H1 (cell line): Measurements from ENCODE around the gene PXDC1. TPM values are rescaled to one million over a fixed set of nuclear protein-coding genes. Genes with fewer than 3 reads are reported as not detected.

Source experiments
- CHD2 ChIP-seq: IDR thresholded peaks from 2 replicates; pipeline ENCODE4 v1.6.1; 2012; ENCODE audit warnings: low read length, improper control_type of control experiment
- CTCF ChIP-seq, 3 experiments: IDR thresholded peaks; 1 replicate in 2 of 3; 2 replicates in 1 of 3; pipeline versions ENCODE4 v1.5.1 to v1.6.1; 2011; ENCODE audit warnings: low read length in 3 of 3, mild to moderate bottlenecking in 3 of 3, inconsistent platforms in 2 of 3, low read depth in 1 of 3, moderate library complexity in 1 of 3; ENCODE audit not compliant: insufficient read depth in 1 of 3; ENCODE audit errors: control extremely low read depth in 1 of 3
- EZH2 ChIP-seq: fragments of 200-600 bp; sonication (generic); IDR thresholded peaks from 2 replicates; pipeline ENCODE4 v1.7.1; 2012; ENCODE audit warnings: low read depth, mild to moderate bottlenecking, moderate library complexity, low read length, inconsistent platforms; ENCODE audit not compliant: severe bottlenecking
- GABPA ChIP-seq: IDR thresholded peaks from 2 replicates; pipeline ENCODE4 v1.6.1; 2011; ENCODE audit warnings: mild to moderate bottlenecking, low read length, moderate library complexity, borderline replicate concordance; ENCODE audit not compliant: insufficient read depth
- KDM1A ChIP-seq: fragments of 200-600, 300-600 bp; sonication (generic); IDR thresholded peaks from 2 replicates; pipeline ENCODE4 v1.7.1; 2016; ENCODE audit warnings: mild to moderate bottlenecking, low read length, borderline replicate concordance
- POLR2AphosphoS5 ChIP-seq: IDR thresholded peaks from 2 replicates; pipeline ENCODE4 v1.6.1; 2011; ENCODE audit warnings: low read depth, low read length
- RAD21 ChIP-seq, 2 experiments: IDR thresholded peaks in 1 of 2; conservative IDR thresholded peaks in 1 of 2; 2 replicates each; pipeline ENCODE4 v1.6.1; 2011; ENCODE audit warnings: low read depth in 2 of 2, low read length in 2 of 2, improper control_type of control experiment in 1 of 2, inconsistent platforms in 1 of 2, mild to moderate bottlenecking in 1 of 2, moderate library complexity in 1 of 2
- RNF2 ChIP-seq: fragments of 200-900, 300-1000 bp; sonication (generic); IDR thresholded peaks from 2 replicates; pipeline ENCODE4 v1.7.1; 2016; ENCODE audit warnings: borderline replicate concordance, low read depth, mild to moderate bottlenecking, antibody characterized with exemption, low read length; ENCODE audit not compliant: poor library complexity, severe bottlenecking; ENCODE audit errors: missing control alignments
- polyA plus RNA-seq, 7 experiments: library from polyadenylated mRNA; depleted of rRNA in 3 of 7; stranded (reverse) in 5 of 7; unstranded in 2 of 7; fragments of >200 nt in 5 of 7; fragments of 200-250 nt in 2 of 7; gene quantifications; 1 replicate in 5 of 7; 2 replicates in 1 of 7; 4 replicates in 1 of 7; pipeline versions ENCODE4 v1.2.1 to v1.2.3, GENCODE V29; 2011 to 2013; ENCODE audit warnings: missing spikeins in 2 of 7, mixed read lengths in 2 of 7
- total RNA-seq: library from RNA; stranded (reverse); fragmentation: NEBNext Ultra II Directional; extraction: Animal tissue kit (Norgen Biotek cat#: 25700); gene quantifications from 2 replicates; pipeline ENCODE4 v1.2.1, GENCODE V29; 2021

The PXDC1 gene
- total and polyA plus RNA-seq, 2 of the 8 experiments (the other 6 are each of a cell fraction or from before 2014, with no cell fraction given): 1.7 to 2.0 TPM

DNA sequence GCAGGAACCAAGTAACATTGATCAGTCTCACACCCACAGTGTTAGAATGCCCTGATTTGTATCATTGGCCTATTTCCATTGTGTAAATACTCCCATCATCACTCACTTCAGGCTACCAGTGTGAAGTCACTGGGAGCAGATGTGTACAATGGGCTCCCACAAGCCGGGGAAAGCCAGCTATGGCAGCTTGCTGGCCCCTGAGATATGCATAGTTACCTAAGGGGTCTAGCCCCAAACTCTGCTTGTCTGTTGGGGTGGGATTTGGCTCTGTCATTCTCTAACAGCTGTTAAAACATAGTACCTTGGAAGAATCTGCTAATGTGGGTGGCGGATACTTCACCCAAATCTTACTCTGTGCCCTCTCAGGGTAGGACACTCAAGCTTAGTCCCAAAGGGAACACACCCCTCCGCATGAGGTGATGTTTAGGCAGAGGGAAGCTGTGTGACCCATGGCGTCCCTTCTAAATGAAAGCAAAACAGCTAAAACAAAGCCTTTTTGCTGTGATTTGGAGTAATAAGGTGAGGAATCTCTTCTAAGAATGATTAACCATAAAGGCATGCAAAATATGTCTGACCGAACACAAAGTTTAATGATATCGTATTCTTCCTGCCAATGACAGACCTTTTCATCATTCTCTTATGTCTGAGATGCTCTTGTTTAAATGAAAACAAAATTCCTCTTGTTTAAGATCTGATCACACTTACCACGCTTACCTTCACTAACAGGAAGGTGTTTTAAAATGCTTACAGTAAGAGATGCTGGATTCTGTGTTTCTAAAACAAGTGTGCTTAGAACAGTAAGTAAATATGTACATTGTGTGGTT lies 45.9 kb upstream of the PXDC1 start (continued):
- TF ChIP-seq KDM1A: no peak
- TF ChIP-seq CHD2: no peak
- TF ChIP-seq RAD21 (IDR thresholded peaks at IDR 0.05 in 1 of 2, conservative IDR thresholded peaks at IDR 0.05 in 1 of 2; ENCODE audit: low read depth in 2 of 2, low read length in 2 of 2): no peak
- no peak for TF ChIP-seq RNF2
- TF ChIP-seq GABPA: no peak
- TF ChIP-seq POLR2AphosphoS5: no peak
- no peak for TF ChIP-seq EZH2
- no peak for TF ChIP-seq CTCF (IDR thresholded peaks at IDR 0.05; ENCODE audit: control extremely low read depth in 1 of 3, insufficient read depth in 1 of 3, low read depth in 1 of 3, low read length in 3 of 3)
